NB4 (cell line): Measurements from ENCODE around the gene IPPK.

Experiments used
- CTCF ChIP-seq: IDR thresholded peaks from one replicate; pipeline ENCODE4 v1.5.1; 2012; ENCODE audit warnings: low read depth, low read length
- POLR2A ChIP-seq: IDR thresholded peaks from 2 replicates; pipeline ENCODE4 v1.6.1; 2011; ENCODE audit warnings: mild to moderate bottlenecking; ENCODE audit not compliant: insufficient read length; ENCODE audit errors: extremely low read depth
- TF ChIP-seq, protein P1 (sequence below): IDR thresholded peaks from 2 replicates; pipeline ENCODE4 v1.6.1; 2011; ENCODE audit warnings: low read depth, low read length

DNA sequence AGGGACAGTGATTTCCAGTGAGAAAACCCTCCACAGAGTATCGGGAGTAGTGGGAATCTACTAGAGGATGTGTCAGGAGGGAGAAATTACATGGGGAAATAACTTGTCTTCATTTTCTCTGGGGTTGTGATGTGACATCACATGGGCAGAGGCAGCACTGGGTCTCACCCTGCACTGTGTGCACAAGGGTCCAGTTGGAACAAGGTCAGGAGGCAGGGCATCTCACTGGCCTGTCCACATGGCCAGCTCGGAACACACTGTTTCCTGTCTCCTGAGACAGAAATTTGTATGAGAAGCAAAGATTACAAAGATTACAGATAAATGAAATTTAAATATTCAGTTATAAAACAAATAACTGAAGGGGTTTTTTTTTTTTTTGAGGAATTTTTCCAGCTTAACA, 71.5 kb downstream of the IPPK start:
- TF ChIP-seq CTCF (no peak), POLR2A (no peak)
- TF ChIP-seq, protein P1, sequence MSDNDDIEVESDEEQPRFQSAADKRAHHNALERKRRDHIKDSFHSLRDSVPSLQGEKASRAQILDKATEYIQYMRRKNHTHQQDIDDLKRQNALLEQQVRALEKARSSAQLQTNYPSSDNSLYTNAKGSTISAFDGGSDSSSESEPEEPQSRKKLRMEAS, result no peak
